Activated CD8-positive, alpha-beta memory T cell treated with anti-CD3 and anti-CD28 coated beads for 24 hours (primary cell): ENCODE results near the gene TSR1.
A peak's percentile ranks its signal among the peaks of the same experiment; 100 is the strongest.

ENCODE experiments used
- DNase-seq: peaks from one replicate; pipeline ENCODE4 v3.0.0-alpha.2; 2020

Gene TSR1

DNA sequence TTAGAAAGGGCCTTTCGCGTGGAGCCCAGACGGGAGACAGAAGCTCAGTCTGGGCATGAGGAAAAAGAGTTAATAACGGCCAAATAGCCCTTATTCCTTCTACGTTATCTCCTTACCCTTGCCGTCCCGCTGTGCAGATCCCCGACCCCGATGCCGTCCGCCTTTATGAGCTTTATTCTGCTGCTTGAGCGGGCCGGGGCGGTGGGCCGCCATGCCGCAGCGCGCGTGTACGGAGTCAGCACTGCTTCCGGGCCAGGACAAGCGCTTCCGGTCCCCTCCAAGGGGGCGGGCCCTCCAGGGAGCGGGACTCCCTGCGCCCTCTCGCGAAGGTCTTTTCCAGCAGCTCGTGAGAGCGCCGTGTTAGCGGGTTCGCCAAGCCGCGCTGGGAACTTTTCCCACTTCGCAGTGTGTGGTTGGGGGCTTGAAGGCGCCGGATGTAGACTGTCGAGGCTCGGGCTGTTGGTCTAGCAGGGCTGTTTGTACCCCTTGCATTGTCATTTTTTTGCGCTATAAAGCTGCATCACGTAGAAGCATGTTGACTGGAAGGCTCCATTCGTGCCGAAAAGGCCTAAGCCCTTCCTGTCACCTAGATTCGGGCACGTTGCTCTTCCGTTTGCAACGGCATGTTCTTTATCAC lies at the start of gene TSR1:
Gene TSR1 (minus strand): TSS at position 243 of the 637 bp plus-strand sequence. CDS start 30 bp downstream, at position 213.
- peak; percentile 95 for DNase-seq

DNA sequence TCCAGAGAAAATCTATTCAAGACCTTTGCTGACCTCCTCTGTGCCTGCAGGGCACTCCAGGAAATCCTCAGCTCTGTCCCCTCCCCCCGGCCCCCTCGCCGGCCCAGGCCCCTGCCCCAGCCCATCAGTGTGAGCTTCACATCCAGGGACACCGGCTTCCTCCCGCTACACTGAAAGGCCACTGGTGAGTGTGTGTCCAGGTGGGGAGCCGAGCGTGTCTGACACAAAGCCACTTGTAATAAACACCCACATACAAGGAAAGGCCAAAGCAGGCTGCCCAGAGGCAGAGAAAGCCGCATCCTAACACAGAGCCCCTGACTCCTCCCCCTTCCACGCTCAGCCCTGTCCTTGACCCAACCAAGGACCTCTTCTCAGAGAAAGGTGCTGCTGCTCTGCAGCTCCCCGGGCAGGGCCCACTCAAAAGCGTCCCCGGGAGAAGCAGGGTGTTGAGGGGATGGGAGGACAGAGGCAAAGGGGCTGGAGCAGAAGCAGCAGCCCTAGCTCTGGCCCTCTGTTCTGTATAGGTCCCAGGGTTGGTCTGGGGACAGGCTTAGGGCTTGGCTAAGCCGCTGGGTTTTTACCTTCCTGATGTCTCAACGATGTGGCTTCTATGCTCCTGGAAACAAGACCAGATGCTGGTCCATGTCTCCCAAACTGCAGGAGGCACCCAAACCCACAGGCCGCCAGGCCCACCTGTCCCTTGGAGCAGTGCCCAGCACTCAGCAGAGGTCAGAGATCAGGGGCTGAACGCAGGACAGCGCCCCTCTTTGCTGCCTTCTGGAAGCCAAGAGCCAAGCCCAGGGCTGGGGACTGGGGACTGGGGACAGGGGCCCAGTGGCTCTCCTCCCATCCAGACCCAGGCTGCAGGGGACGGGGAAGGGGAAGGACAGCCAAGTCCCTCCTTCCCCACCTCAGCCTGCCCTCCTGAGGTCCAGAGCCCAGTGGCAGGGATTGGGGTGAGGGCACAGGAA lies 49.3 kb upstream of the TSR1 start:
- DNase-seq = no peak

DNA sequence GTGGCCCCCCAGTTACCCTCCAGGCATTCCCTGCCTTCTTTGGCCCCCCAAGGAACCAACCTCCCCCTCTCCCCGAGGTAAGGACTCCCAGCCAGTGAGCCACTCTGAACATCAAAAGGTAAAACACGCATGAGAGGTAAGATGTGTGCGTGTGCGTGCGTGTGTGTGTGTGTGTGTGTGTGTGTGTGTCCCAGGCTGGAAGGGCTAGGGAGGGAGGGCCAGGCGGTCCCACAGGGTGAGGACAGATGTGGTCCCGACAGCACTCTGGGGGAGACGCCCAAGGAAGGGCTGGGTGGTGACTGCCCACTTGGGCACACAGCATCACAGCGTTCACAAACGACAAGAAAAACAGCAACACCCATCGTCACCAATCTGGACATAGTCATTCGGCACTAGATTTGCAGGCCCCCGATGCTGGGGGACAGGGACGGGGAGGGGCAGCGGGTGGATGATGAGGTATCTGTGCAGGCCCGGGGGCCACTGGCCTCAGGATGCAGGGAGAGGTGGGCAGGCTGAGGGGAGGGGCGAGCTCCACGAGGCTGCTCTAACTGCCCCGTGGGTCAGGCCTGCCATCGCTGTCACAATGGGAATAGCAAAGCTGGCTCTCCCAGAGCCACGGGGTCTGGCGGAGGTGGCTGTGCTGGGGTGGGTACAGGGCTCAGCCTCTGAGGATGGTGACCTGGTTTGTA lies 48.3 kb upstream of the TSR1 start:
- no peak for DNase-seq

DNA sequence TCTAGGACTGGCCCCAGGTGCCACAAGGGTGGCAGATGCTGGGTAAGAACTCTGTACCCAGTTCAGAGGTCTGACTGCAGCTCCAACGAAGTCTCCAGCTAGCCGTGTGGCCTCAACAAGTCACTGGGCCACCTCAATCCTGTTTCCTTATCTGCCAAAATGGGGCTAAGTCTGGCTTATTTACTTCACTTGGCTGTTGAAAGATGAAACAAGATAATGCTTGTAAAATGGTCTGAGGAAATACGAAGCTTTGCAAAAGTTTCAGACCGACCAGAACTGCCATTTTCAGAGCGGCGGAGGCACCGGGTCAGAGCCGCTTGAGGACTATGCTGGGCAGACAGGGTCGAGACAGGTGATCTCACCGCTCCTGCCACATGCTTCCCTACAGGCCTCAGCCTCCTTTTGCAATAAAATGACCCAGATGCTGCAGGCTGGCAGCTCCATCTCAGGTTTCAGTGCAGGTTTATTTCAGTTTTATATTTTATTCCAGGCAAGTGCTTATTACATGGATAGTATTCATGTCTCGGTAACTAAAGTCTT lies 47.4 kb upstream of the TSR1 start:
- DNase-seq = no peak

DNA sequence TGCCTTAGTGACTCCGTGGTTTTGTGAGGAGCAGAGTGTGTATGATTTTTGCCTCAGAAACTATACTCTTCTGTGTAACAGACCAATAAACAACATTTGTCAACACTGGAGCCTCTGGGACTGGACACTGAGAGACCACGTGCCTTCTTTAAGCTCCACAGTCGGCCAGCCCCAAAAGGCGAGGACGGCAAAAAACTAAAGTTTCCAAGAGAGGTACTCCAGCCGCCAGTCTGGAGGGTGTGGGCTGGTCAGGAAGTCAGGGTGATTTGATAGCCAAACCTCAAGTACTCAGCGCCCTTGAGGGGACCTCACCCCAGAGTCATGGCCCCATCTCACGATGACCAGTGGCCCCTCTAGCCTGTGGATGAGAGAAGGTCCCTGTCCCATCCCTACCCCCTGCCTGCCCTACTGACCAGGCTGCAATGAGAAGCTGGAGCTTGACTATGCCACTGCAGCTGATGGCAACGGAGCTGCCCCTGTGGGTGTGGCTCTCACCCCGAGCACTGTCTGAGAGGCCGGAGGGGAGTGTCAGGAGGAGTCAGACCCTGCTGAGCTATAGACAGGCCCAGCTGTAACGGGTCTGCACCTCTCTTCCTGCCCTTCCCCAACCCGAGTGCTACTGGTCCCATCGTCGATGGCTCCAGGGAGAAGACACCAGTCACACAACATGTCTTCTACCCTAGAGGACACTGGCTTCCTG lies 44.8 kb upstream of the TSR1 start:
- no peak for DNase-seq

DNA sequence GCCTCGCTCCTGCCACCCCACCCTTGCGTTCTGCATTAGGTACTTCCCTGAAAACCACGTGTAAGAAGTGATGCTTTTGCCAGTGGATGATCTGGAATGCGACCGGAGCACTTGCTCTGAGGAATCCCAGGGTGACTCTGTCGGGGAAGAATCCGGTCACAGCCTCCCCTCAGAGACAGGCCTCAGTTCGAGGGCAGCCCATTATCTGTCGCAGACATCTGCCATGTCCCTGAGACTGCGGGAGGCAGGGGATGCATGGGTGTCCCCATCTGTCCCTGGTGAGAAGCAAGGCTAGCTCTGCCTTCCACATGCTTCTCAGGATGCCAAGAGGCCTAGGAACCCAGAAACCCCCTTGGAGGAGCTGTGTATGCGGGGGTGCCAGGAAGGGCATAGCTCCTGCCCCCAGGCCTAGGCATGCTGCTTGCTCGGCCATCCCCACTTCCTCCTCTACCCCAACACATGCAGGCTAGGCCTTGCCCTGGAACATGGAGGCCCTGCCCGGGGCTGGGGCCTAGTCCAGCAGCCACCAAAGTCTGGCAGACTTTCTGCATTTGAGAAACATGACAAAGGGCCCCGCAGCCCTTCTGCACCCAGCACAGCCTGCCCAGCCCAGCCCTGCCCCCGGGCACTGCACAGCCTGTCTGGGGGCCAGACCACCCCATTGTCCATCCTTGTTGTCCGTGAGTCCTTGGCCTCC lies 44.1 kb upstream of the TSR1 start:
- DNase-seq = no peak

DNA sequence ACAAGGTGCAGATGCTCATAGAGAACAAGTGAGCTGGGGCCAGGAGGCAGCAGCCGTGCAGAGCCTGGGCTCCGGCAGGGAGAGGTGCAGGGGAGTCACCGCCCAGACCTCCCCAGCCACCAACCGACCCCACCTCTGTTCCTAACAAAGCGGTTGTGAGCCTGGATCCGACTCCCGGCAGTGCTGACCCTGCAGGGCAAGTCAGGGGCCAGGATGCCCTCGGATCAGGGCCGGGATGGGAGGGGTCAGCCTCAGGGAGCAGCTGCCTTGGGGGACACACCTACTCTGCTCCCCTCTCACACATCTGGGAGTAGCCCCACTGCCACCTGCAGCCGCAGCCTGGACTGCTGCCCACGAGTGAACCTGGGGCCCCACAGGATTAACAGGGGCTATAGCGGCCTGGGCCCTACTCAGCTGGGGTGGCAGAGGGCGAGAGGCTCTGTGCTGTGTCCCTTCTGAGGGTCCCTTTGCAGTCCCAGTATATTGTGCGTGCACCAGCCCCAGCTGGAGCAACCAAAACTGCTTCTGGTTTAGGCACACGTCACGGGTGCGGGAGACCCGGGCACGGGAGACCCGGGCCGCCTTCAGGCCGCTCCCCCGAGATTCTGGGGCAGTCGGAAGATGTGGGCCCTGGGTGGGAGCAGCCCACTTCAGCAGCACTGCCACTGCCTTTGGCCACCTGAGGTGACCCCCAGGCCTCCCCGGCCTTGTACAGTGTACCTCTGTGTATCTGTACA lies 43.4 kb upstream of the TSR1 start:
- no peak for DNase-seq

DNA sequence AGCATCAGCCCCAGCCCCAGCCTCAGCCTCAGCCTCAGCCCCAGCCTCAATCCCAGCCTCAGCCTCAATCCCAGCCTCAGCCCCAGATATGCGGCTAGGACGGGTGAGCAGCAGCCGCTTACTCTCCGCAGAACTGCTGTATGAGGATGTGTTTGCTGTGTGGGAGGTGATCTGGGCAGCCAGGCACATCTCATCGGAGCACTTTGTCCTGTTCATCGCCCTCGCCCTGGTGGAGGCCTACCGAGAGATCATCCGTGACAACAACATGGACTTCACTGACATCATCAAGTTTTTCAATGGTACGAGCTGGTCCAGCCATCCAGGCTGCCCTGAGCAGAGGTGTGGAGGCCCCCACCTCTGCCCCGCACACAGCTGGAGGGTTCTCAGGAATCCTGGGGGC lies 42.6 kb upstream of the TSR1 start:
- DNase-seq = no peak

DNA sequence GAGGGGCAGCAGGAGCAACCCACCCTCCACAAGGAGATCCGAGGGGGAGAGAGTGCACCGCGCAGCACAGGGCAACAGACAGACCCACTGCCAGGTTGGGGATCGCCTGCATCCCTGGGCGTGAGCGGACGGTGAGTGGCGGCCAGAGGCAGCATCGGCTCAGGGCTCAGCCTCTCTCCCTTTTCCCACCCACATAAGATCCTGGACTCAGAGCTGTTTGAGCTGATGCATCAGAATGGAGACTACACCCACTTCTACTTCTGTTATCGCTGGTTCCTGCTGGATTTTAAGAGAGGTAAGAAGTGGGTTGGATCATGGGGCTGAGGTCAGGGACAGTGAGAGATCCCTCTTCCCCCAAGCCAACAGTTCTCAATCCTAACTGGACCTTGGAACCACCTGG lies 41.4 kb upstream of the TSR1 start:
- DNase-seq = no peak

DNA sequence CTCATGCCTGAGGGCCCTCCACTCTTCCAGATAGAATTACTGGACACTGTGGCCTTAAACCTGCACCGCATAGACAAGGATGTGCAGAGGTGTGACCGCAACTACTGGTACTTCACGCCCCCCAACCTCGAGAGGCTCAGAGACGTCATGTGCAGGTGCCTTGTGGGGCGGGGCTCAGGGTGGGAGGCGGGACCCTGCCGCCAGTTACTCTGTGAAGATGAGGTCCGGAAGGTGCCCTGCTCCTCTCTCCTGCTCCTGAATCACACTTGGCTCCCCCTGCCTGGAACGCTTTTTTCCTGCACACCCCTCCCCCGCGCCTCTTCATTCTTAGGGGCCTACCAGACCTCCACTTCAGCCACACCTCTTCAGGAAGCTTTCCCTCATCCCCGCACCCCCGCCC lies 39.9 kb upstream of the TSR1 start:
- no peak for DNase-seq

DNA sequence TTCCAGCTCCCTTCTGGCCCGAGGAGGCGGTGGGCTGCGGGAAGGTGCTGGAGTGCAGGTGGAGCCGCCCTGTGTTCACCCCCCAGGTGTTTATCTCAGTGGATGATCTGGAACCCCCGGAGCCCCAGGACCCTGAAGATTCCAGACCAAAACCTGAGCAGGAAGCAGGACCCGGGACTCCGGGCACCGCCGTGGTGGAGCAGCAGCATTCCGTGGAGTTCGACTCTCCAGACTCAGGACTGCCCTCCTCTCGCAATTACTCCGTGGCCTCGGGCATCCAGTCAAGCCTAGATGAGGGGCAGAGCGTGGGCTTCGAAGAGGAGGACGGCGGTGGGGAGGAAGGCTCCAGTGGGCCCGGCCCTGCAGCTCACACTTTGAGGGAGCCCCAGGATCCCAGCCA lies 39.1 kb upstream of the TSR1 start:
- no peak for DNase-seq

DNA sequence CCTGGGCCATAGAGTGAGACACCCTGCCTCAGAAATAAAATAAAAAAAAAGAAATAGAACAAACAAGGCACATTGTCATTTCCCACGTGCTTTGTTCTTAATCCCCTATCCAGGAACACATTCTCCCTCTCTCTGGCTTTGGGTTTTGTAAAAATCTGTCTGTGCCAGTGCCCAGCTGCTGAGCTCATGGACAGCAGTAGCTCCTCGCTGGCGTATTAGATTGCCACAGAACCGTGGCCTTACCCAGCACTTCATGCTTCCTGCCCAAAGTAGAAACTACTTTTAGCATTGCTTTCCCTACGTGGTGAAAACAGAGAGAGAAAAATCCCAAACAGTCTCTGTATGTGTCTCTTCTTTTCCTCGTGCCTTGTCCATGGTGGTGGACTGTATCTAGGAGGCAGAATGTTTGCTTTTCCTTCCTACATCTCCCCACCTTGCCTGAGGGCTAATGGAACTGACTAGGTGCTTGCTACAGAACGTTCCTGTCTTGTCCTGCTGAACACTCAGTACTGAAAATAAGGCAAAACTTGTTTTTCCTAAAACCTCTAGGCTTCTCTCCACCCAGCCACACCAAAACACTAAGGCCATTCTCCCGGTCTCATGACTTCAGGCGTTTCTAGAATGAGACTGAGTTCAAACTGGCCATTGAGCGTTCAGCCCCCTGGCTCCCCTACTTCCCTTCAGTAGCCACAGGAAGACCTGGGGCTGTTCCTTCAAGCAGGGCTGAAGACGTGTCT lies 38.5 kb upstream of the TSR1 start:
- DNase-seq = no peak

DNA sequence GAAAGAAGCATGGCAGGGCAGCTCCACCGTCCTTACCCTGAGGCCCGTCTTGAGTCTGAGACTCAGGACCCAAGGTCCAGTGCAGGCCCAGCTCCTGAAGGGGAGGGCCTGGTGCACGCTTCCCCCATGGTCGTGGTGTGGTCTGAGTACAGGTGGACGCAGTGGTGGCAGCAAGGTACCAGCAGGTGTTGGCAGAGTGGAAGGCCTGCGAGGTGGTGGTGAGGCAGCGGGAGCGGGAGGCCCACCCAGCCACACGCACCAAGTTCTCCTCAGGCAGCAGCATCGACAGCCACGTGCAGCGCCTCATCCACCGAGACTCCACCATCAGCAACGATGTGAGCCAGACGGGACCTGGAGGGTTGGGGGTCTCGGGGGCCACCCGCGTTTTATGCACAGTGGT lies 36.9 kb upstream of the TSR1 start:
- DNase-seq = no peak

DNA sequence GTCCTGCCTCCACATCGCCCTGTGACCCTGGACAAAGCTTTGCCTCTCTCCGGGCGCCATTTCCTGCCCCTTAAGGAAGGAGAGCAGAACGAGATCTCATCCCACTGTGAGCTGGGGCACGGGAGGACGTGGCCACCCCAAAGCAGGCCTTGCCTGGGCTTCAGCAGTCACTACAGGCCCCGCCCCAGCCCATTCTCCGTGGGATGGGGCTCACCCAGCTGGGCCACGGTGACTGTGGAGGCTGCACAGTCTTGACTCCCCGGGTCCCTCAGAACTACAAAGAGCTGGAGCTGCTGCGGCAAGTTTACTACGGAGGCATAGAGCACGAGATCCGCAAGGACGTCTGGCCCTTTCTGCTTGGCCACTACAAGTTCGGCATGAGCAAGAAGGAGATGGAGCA lies 36.4 kb upstream of the TSR1 start:
- DNase-seq = no peak

DNA sequence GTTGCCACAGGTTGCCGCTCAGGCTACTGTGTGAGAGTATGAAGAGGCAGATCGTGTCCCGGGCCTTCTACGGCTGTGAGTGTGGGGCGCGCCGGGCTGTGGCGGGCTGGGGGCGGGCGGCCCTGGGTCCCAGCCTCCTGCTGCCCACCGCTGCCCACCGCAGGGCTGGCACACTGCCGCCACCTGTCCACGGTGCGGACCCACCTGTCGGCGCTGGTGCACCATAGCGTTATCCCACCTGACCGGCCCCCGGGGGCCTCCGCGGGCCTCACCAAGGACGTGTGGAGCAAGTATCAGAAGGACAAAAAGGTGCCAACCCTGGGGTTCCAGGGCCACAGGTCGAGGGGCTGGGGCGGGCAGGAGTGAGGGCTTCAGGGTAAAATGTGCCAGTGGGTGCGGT lies 35.9 kb upstream of the TSR1 start:
- DNase-seq = no peak

DNA sequence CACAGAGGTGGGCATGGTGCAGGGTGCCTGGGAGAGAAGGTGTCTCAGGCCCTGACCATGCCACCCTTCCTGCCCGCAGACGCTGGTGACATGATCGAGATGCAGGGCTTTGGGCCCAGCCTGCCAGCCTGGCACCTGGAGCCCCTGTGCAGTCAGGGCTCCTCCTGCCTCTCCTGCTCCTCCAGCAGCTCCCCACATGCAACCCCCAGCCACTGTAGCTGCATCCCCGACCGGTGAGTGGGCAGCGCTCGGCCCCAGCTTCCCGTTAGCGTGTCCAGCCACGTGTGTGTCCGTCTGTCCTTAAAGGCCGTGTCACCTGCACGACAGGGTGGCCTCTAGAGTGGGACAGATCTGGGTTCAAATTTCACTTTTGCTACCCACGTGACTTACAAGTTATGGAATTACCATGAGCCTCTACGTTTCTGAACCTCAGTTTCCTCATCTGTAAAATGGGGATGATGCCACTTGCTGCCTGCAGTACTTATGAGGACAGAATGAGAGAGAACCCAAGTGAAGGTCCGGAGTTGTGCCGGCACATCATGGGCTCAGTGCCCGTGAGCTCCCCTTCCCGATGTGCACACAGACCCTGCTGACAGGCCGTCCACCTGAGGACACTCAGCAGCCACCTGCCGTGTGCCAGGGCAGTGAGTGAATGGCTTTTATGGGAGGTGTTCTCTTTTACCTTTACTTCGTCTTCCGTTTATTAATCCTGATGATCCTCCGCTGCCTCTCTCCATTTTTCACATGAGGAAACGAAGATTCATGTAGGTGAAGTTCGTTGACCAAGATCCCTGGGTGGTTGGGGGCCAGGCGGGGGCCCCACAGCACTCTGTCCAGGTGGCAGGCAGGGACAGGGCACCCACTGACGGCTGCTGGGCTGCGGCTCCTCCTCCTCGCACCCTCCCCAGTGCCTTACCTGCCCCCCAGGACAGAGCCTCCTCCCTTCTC lies 35.2 kb upstream of the TSR1 start:
- DNase-seq = no peak

DNA sequence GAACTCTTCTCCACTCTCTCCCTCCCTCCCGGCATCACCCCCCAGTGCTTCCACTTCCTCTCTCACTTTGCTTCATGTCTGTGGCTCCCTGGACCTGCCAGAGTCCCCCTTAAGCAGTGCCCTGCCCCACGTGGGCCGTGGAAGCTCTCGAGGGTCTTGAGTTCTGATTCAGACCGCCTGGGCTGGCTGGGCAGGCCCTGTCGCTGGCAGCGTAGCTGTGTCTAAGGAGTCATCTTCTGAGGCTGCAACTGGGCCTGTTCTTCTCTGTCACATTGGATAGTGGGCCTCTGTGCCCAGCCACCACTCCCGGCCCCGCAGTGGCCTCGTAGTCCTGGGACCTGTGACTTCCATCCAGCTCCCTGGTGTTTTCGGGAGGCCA lies 33.9 kb upstream of the TSR1 start:
- DNase-seq = no peak

DNA sequence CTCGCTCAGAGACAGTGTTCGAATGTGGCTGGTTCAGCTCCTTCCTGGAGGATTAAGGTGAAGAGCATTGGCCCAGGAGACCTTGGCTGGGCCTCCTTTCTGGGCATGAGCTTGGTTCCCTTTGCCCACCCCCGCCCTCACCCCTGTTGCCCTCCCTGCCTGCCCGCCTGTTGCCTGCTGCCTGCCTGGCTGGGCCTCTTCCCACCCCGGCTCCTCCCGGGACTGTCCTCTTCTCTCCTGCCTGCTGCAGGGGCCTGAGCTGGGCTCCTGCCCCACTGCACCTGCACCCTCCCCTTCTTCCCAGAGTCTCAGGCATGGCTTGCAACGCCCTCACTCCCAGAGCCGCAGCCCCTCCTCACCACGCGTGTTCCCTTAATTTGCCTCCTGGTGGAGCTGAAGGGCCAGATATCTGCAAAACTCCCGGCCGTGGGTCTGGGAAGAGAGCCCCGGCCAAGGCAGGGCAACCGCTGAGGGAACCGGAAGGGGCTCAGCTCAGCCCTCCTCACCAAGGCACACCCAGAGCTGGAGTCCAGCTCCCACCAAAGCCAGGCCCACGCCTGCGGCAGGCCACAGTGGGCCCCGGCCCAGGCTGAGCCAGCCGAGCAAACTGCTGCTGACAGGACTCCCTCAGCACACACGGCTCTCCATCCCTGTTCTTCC lies 33.4 kb upstream of the TSR1 start:
- DNase-seq = no peak

DNA sequence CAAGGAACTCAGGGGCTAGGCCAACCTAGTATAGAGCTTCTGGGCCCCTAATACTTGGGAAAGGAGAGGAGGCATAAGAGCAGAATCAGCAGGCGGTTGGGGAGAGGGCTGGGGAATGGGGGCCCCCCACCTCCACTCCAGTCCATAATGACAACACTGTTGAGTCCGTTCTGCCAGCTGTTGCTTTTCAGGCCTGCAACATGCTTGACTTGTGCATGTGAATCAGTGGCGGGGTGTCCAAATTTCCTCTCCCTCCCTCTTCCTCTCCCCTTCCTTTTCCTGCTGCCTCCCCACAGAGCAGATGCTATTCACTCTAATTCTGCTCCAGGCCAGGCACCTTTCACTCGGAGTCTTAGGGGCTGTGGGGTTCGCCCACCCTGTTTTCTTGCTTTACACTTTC lies 32.8 kb upstream of the TSR1 start:
- DNase-seq = no peak
